Stimulated activated CD4-positive, alpha-beta T cell treated with anti-CD3 and anti-CD28 coated beads, Interleukin-15, amount 100 ng/mL, for 24 hours (primary cell): Measurements from ENCODE around the gene PRRC1.

Experiments used
- DNase-seq: peaks from one replicate; pipeline ENCODE4 v3.0.0-alpha.2; 2020

The PRRC1 gene

DNA sequence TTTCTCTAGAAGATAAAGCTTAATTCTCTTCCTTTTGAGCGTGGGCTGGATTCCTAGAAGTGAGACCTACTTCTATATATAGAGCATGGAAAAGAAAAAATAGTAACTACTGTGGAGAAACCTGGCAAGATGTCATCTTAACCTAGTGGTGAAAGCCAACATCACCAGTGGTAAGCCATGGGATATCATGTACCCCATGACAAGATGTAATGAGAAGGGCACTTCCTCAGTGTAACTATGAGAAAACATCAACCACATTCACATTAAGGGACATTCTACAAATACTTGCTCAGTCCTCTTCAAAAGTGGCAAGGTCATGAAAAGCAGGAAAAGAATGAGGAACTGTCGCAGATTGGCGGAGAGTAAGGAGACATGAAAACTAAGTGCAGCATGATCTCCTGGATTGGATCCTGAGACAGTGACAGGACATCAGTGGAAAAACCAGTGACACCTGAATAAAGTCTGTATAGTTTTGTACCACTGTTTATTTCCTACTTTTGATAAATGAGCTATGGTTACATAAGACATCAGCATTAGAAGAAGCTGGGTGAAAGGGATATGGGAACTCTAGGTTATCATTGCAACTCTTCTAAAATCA, 65.4 kb downstream of the PRRC1 start:
- DNase-seq: no peak

DNA sequence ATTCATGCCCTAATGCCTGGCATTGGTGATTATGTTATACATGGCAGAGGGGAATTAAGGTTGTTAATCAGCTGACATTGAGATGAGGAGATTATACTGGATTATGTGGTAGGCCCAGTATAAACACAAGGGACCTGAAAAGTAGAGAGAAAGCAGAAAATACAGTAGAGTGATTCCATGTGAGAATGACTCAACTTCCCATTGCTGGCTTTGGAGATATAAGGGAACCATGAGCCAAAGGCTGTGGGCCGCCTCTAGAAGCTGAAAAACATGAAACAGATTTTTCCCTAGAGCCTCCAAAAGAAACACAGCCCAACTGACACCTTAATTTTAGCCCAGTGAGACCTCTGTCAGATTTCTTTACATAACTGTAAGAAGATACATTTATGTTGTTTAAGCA, 66.4 kb downstream of the PRRC1 start:
- no peak for DNase-seq

DNA sequence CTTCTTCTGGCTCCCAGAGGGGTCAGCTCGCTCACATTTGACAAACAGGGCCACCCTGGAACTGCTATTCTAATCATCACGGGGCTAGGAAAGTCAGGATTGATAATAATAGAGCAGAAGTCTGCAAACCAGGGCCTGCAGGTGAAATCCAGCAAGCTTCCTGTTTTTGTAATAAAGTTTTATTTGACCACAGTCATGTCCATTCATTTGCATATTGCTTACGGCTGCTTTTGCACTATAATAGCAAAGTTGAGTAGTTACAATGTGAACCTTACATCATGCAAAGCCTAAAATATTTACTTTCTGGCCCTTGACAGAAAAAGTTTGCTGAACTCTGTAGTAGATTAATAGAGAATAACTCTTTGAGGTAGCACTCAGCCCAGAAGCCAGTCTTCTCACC, 68.2 kb downstream of the PRRC1 start:
- no peak for DNase-seq

DNA sequence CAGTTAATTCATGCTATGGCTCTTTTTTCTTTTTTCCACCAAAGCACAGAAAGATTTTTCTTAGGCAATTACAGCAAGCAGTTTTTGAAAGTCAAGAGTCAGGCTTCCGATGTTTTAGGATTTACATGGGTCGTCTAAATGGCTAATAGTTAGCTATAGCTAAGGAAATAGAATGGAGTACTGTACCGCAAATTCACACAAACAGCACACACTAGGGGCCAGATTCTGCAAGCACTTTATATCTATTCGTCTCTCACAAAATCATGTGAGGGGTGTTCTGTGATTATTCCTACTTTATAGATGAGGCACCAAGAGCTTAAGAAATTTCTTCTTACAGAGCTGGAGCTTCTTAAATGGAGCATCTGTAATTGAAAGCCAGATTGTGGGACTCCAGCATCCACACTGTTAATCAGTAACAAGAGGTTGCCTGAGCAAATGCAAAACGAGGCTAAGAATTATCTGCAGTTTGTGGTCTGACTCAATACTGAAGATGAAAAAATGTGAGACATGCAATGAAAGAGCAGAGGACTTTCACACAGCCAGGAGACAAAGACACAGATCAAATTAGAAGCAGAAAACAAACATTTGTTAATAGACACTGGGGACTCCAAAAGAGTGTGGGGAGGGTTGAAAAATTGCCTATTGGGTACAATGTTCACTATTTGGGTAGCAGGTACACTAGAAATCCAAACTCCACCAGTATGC, 68.8 kb downstream of the PRRC1 start:
- no peak for DNase-seq

DNA sequence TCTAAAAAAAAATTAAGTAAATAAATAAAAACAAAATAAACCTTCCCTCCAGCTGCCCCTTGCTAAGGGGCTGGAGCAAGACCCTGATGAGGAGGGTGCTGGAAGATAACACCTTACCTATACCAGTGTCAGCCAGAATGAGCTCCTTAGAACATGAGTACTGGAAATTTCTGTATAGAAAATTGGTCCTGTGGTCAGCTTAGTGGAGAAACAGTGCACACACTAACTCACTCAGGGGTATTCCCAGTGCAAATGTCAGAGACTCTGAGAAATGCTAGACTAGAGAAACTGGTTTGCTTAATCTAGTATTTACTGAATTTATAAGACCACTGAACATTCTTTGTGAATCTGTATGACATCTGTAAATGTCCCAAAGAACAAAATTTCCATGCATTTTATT, 69.4 kb downstream of the PRRC1 start:
- DNase-seq: no peak

DNA sequence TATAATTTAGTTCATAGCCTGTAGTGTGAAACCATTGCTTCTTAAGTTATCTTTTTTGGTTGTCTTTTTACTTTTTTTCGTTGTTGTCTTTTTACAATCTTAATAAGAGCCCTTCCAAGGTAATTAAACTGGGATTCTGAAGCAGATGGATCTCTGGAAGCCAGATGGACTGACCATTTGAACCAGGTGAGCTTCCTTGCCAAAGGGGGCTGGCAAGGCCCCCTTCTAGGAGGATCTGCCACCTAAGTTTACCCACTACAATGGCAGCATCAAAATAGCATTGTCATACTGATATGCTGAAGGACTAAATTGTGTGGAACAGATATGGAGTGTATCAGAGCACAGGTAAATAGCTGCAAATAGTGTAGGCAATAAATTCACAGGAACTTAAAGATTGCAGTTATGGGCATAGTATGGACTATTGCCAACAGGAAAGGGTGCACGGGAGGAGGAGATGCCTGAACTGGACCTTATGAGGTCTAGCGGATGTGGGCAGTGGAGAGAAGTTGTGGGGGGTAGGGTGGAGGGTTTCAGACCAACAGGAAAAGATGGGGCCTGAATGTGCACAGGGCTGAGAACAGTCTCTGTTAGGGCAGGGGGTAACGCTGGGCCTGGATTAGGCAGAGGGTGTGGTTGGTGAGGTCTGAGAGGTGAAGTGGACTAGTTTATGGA, 69.9 kb downstream of the PRRC1 start:
- DNase-seq: no peak

DNA sequence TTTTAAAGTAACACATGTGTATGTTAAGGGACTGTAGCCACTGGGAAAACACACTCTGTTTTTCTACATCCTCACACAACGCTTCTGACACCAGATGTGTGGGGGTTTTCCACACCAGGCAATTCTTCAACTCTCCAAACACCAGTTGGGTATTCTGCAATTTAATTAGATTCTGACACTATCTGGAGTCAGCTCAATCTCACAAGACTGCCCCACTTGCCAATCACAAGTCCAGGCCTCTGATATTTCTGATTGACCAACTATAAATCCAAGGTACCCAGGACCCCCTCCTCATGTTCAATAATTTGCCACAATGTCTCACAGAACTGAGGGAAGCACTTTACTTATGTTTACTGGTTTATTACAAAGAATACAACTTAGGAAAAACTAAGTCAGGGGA, 70.9 kb downstream of the PRRC1 start:
- no peak for DNase-seq

DNA sequence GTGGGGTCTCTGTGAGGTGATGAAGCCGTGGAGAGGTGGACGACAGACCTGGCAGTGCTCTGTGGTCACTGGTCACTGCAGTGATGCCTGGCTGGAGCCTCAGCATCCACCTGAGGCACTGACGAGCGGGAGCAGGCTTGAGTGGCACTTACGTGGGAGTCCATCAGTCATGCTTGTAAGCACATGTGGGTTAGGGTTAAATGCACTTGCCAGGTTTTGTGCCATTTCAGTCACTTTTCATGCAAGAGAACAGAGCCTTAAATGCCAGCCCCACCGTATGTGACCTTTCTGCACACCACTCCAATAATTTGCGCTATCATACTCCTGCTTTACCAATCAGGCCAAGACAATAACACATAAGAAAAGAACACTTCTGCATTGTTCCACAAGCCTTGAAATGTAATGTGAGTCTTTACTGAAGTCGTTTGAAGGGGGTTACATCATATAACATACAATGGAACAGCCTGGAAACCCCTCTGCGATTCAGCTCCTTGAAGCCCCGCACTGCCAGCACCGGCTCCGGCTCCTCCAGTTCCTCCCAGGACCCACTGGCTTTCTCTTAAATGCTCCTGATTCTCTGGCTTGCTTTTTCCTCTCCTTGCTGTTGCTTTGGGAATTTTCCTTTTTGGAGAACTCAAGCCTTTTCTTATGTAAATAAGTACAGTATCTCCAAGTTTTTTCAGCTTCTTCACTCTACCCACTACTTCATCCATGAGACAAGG, 72.0 kb downstream of the PRRC1 start:
- no peak for DNase-seq

DNA sequence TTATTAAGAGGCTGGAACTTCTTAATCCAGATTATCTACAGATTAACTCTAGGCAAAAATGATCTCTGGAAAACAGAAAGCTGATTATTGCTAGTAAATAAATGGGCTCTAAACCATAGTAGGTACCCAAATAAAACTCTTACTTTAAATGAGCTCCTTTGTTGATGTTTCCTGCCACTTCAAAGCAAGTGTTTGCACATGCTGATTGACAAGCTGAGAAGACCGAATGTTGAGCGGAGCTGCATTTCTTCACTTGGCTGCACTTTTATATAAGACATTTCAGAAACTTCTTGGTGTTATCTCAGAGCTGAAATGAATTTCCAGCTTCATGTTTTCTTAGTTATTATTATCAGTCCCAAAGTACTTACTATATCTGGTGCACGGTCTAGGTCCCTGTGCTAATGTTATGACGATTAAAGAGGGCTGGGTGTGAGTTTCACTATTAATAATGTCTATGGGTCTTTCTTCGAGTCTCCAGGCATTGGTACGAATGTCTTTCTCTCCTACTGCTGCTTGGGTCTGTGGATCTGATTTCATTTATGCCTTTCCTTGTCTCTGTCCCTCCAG, 72.8 kb downstream of the PRRC1 start:
- DNase-seq: no peak

DNA sequence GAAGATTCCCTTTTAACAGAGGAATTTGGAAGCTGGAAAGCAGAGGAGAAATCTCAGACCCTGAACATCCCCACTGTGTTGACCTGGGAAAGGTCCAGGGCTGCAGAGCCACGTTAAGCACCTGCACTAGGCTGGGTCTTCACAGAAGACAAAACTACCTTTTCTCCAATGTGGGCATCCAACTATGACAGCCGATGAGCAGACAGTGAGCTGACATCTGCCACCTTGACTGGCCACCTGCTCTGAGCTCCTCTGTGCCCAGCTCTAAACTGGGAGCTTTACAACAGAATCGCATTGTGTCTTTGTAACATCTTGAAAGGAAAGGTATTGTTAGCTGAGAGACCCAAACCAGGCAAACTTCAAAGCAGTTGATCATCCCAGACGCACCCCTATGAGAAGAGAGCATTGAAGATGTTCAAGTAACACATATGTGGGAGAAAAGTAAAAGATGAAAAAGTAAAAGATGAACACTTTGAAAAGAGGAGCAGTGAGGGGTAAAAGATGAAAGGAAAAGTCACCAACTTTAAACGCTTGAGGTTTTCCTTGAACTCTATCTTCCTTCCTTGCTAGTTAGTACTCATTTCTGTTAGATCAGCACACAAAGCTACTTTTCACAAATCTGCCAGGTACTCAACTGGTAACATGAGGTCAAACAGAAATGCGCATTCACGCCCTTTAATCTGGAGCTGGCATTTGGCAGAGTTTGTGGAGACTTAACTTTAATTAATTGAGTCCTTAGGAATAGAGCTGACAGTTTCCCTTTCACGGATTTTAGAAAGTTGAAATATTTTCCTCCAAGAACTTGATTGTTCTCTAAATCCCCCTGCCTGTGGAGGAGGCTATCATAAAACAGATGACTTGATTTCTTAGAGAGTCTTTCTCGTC, 78.3 kb downstream of the PRRC1 start:
- no peak for DNase-seq

DNA sequence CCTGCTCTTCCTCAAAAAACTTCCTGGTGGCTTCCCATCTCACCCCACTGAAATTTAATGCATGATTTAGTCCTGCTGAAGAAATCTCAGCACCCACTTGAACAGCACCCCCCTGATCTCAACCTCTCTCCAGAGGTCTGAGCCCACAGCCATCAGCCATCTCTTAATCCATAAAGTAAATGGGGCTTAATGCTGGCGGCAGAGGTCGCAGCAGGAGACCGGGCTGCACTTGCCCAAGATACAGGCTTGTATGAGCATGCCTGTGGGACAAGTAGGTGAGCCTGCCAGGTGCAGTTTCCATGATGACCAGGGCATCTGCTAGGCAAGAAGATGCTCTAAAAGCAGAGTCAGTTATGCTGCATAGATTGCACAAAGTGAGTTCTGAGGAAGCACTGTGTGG, 79.1 kb downstream of the PRRC1 start:
- DNase-seq: no peak

DNA sequence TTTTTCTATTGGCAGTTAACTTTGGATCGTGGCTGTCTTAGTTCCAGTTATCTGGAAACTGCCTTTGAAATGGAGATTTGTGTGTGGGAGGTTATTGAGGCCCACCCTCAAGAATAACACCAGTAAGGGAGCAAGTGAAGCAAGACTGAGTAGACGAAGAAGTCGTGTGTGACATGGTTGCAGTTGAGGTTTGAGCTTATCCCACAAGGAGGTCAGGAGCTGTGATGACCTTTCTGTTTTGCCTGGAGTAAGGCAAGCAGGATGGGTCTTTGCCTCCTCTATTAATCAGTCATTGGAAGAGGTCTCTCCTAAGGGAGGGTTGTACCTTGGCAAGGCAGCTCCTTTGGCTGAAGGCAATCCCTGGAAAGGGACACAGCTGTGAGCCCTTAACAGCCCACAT, 81.9 kb downstream of the PRRC1 start:
- DNase-seq: no peak

DNA sequence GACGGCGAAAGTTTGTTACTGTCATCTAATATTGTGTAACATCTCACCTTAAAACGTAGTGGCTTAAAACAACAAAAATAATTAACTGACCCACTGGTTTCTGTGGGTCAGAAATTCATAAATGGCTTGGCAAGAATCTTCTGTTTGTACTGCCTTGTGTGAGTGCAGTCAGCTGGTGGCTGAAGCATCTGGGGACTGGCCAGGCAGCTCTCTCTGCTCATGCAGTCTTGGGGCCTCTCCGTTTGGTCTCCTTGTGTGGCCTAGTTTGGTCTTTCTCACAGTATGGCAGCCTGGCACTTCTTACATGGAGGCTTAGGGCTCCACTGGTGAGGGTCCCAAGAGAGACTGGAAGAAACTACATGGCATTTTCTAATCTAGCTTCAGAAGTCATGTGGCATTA, 82.4 kb downstream of the PRRC1 start:
- no peak for DNase-seq

DNA sequence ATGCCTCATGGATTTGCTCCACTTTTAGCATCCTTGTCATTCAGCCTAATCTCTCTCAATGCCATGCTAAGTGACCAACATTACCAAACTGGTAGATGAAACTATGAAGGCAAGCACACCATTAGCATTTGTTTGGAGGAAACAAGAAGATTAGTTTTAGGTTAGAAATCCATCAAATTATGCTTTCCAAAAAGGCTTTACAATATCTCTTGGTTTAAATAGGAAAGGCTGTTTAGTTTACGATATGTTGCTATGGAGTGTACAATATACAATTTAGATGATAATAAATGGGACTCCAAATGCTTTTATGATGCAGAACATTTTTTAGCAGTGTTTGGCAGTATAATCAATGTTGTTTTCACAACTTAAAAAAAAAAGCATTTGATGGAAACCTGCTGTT, 83.7 kb downstream of the PRRC1 start:
- no peak for DNase-seq

DNA sequence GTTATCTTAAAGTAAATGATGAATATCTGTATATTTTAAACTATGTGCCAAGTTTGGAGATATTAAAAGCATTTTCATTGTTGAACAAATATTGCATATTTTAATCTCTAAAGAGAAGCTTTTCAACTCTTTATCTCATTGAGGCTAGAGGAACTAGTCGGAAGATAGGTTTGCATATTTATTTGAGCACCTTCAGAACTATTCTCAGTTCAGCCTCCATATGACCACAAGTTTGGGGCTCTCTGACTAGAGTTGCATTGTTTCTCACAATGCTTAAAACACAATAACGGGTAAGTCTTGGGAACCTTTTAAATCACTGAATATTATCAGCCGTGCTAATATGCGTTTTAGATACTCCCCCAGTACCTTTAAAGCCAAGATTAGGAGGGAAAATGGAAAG, 84.2 kb downstream of the PRRC1 start:
- DNase-seq: no peak

DNA sequence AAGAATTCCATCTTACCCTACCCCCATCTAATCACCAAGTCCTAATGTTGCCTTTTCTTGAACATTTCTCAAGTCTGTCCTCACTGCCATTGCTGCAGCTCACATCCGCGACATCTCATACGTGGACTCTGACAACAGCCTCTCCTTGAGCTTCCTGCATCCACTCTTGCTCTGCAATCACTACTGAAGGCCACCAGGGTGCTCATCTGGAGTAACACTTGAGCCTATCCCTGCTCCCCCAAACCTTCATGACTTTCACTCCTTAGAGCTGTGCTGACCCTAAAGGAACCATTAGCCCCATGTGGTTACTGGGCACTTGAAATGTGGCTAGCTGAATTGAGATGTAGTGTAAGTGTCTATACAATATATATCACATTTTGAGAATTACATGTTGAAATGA, 85.0 kb downstream of the PRRC1 start:
- DNase-seq: no peak

DNA sequence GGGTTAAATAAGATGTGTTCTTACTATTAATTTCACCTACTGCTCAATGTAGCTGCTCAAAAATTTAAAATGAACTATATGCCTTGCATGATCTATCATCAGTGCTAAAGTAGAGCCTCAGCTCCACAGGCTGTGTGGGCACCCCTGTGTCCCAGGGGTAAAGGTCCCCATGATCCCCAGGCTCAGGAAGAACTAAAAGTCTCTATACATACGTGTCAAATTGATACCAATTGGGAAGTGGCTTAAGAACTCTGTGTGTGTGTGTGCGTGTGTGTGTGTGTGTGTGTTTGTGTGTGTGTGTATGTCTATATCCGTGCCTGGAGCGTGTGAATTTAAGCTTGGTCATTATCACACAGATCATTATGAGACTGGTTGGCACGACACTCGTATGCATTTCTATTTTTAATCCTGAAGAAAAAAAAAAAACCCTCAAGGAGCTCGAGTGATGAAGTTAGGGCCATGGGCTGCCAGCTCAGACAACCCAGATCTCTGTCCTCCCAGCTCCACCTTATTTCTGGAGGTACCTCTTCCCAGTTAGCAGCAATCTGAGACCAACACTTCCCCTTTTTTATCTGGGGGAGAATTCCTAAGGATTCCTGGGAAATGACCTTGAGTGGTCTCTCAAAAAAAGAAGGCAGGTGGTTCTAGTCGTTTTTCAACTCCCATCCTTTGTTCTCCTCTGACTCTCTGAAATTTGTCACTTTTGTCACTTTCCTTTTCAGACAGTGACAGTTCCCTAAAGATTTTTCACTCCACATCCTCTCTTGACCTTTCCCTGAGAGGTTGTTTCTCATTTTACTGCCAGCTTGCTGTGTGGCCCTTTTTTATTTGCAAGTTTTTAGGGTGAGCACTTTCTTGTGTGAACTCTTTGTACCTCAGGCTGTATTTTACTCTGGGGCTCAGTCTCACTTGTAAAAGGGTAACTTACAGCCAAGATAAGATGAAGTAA, 85.7 kb downstream of the PRRC1 start:
- DNase-seq: no peak
